Renal pelvis (tissue), 12 donors: ENCODE data around the gene FAM124B. TPM values are rescaled to one million over a fixed set of nuclear protein-coding genes. Genes with fewer than 3 reads are reported as not detected.

ENCODE experiments used
- DNase-seq: peaks from one replicate; pipeline ENCODE4 v3.0.0-alpha.2; 2013
- long read RNA-seq, 16 experiments: transcript quantifications; one replicate each; lab custom pipeline, GENCODE V29; 2026
- polyA plus RNA-seq, 3 donors: library from polyadenylated mRNA; unstranded; fragments of 120-200 nt; gene quantifications; one replicate each; pipeline ENCODE4 v1.2.1, GENCODE V29; 2013; ENCODE audit not compliant: insufficient read length in 3 of 3

FAM124B gene
- 1 to 10 TPM; 2.3 to 2.5 (median 2.3) TPM for polyA plus RNA-seq
- long read RNA-seq, donor 1, result 0 reads
- long read RNA-seq, donor 2, partial matches to known transcripts, result 0 of 3 reads
- long read RNA-seq, donor 2, other reads (novel, unspliced or antisense), result 0 of 3 reads
- long read RNA-seq, donor 3, partial matches to known transcripts, result 0 of 2 reads
- long read RNA-seq, donor 3, other reads (novel, unspliced or antisense), result 0 of 2 reads
- long read RNA-seq, donor 4, partial matches to known transcripts, result 0 of 1 reads
- long read RNA-seq, donor 4, other reads (novel, unspliced or antisense), result 0 of 1 reads
- long read RNA-seq, donor 5, partial matches to known transcripts, result 0 of 1 reads
- long read RNA-seq, donor 5, other reads (novel, unspliced or antisense), result 0 of 1 reads
- long read RNA-seq, donor 6, result 0 reads
- long read RNA-seq, donor 7, partial matches to known transcripts, result 0 of 3 reads
- long read RNA-seq, donor 7, other reads (novel, unspliced or antisense), result 0 of 3 reads
- long read RNA-seq, donor 8, result 0 reads
- long read RNA-seq, donor 9, result 0 reads
- long read RNA-seq, donor 10, partial matches to known transcripts, result 0 of 2 reads
- long read RNA-seq, donor 10, other reads (novel, unspliced or antisense), result 0 of 2 reads
- long read RNA-seq, donor 11, partial matches to known transcripts, result 0 of 1 reads
- long read RNA-seq, donor 11, other reads (novel, unspliced or antisense), result 0 of 1 reads
- long read RNA-seq, donor 12, partial matches to known transcripts, result 0 of 2 reads
- long read RNA-seq, donor 12, other reads (novel, unspliced or antisense), result 0 of 2 reads
- long read RNA-seq, donor 13, partial matches to known transcripts, result 0 of 2 reads
- long read RNA-seq, donor 13, other reads (novel, unspliced or antisense), result 0 of 2 reads
- long read RNA-seq, donor 14, result 0 reads
- long read RNA-seq, donor 15, partial matches to known transcripts, result 0 of 4 reads
- long read RNA-seq, donor 15, other reads (novel, unspliced or antisense), result 0 of 4 reads
- long read RNA-seq, donor 16, partial matches to known transcripts, result 0 of 2 reads
- long read RNA-seq, donor 16, other reads (novel, unspliced or antisense), result 0 of 2 reads

- DNase-seq, result peak; percentile 28
These were observed at the start of gene FAM124B for GRCh38 chr2:224401641-224402342. Gene FAM124B (minus strand): TSS chr2:224402107. CDS start chr2:224401768, 339 bp downstream.

DNA sequence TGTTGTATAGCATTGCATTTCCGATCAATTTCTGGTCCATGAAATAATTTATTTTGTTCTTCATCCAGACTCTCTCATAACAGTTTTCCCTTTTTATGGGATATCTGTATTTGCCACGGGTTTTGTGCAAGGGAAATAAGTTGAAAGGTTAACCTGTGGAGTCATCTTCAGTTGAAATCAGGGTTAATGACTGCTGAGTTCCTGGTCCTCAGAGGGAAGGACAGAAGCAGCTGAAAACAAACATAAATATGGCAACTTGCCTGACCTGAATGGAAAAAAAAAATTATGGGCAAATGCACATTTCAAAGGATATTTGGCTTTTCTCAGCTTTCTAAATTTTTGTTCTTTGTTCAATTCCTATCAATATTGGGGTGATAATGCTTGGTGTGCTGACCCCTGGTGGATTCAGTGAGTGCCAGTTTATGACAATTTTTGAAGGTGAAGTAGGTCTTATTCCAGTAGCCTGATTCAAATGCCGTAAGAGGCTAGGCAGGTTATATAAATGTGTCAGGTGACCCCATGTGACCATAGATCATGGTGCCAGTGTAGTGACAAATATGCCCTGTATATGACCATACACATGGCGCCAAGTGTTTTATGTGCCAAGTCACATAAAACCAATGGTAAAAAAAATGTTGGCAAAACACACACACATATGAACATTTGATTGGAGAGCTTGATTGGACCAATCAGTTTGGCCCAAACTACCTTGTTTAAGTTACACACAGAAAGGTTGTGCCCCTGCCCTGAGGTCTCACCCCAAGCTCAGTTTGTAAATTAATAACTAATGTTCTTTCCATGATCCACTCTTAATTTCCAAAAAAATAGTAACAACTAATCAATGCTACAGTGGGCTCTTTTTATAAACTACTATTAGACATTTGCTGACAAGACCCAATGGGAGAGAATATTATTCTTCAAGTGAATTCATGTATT lies 47.6 kb upstream of the FAM124B start:
- no peak for DNase-seq

- DNase-seq, result no peak
These were observed 46.3 kb upstream of the FAM124B start for GRCh38 chr2:224448236-224448635.

GRCh38 chr2:224444783-224445182 lies 42.9 kb upstream of the FAM124B start:
- DNase-seq, result no peak

- peak; percentile 17 for DNase-seq
These were observed 42.1 kb upstream of the FAM124B start for GRCh38 chr2:224444021-224444420.

GRCh38 chr2:224442071-224442967 lies 40.4 kb upstream of the FAM124B start:
- DNase-seq, result peak; percentile 54

- no peak for DNase-seq
These were observed 39.1 kb upstream of the FAM124B start for GRCh38 chr2:224440988-224441387.

DNA sequence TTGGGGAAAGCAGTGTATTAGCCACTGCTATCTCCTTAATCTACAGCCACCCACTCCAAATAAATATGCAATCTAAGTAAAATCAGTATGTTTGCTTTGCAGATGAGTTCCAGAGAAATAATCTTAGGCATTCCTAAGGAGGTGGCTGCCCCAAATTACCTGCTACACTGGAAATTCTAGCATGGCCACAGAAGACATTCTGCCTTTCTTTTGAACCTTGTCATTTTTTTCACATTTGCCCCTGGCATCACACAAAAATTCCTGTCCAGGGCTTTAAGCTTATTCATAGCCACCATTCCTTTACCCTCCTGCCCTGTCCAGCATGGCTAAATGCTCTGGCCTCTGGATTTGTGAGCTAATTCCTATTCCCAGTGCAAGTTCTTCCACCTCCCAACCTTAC lies 36.8 kb upstream of the FAM124B start:
- DNase-seq, result no peak

- no peak for DNase-seq
These were observed 34.7 kb upstream of the FAM124B start for GRCh38 chr2:224436634-224437033.

- DNase-seq, result no peak
These were observed 32.7 kb upstream of the FAM124B start for GRCh38 chr2:224434618-224435017.

- no peak for DNase-seq
These were observed 31.5 kb upstream of the FAM124B start for GRCh38 chr2:224433442-224433841.

GRCh38 chr2:224432003-224432579 lies 30.2 kb upstream of the FAM124B start:
- no peak for DNase-seq

- DNase-seq, result no peak
These were observed 27.5 kb upstream of the FAM124B start for GRCh38 chr2:224429441-224429810.

DNA sequence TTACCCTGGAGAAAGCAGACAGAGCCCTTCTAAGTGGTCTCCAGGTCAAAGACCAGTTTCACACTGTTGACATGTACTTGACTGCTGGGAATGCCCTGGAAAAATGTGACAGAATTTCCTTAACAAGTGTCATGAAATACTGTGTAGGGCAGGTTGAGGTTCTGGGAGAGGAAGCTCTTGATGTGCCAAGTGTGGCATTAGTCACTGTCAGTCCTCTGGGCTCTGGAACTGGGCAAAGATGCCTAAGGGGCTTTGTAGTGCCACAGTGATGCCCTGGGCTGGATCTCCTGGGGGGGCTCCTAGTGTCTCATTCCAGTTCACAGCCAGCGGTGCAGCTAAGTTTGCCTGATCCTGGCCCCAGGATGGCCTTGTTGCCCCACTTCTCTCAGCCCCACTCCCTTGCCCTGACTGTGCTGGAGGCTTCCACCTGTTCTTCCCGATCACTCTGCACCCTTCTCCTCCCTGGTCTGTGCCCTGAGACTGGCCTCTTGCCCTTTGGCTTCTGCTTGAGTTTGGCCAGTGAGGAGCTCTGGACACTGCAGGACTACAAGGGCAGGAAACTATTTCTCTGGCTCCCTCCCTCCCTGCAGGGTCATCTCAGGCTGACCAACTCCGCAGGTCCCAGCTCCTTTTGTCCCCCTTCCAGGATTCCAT lies 27.0 kb upstream of the FAM124B start:
- no peak for DNase-seq

- DNase-seq, result no peak
These were observed 25.6 kb upstream of the FAM124B start for GRCh38 chr2:224427471-224427870.

DNA sequence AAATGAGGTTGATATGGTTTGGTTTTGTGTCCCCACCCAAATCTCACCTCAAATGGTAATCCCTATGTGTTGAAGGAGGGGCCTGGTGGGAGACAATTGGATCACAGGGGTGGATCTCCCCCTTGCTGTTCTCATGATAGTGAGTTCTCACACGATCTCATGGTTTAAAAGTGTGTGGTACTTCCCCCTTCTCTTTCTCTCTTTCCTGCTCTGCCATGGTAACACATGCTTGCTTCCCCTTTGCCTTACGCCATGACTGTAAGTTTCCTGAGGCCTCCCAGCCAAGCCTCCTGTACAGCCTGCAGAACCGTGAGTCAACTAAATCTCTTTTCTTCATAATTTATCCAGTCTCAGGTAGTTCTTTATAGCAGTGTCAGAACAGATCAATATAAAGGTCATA lies 24.7 kb upstream of the FAM124B start:
- DNase-seq, result no peak

DNA sequence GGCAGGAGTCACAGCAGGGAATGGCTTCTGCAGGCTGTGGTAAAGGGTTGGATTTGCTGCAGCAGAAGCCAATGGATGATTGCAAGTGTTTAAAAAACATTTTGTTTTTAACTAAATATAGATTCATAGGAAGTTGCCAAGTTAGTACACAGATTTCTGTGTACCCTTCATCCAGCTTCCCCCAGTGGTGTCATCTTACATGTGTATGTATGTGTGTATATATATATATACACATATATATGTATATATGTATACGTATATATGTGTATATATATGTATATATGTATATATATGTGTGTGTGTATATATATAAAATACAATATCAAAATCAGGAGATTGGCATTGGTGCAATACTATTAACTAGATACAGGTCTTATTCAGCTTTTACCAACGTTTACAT lies 19.2 kb upstream of the FAM124B start:
- no peak for DNase-seq

- DNase-seq, result no peak
These were observed 16.0 kb upstream of the FAM124B start for GRCh38 chr2:224417947-224418346.

- no peak for DNase-seq
These were observed 15.4 kb upstream of the FAM124B start for GRCh38 chr2:224417361-224417729.
